Measurements from ENCODE around the gene PNPLA3.

PNPLA3 gene

GRCh38 chr22:43964314-43964857, 40.8 kb downstream of the PNPLA3 start:
- DNase-seq (ENCODE audit: low read depth, low spot score), result no peak

GRCh38 chr22:43967069-43967468, 43.5 kb downstream of the PNPLA3 start:
- DNase-seq (ENCODE audit: low read depth, low spot score), result no peak

GRCh38 chr22:43968614-43969013, 45.0 kb downstream of the PNPLA3 start:
- DNase-seq (ENCODE audit: low read depth, low spot score), result no peak

GRCh38 chr22:43969021-43969878, 45.6 kb downstream of the PNPLA3 start:
- DNase-seq (ENCODE audit: low read depth, low spot score), result no peak

GRCh38 chr22:43969989-43970755, 46.6 kb downstream of the PNPLA3 start:
- no peak for DNase-seq (ENCODE audit: low read depth, low spot score)

GRCh38 chr22:43971112-43971511, 47.5 kb downstream of the PNPLA3 start:
- DNase-seq (ENCODE audit: low read depth, low spot score), result no peak

GRCh38 chr22:43972931-43973462, 49.4 kb downstream of the PNPLA3 start:
- DNase-seq (ENCODE audit: low read depth, low spot score), result no peak

GRCh38 chr22:43974028-43974545, 50.5 kb downstream of the PNPLA3 start:
- DNase-seq (ENCODE audit: low read depth, low spot score), result no peak

GRCh38 chr22:43975041-43975440, 51.4 kb downstream of the PNPLA3 start:
- DNase-seq (ENCODE audit: low read depth, low spot score), result no peak

GRCh38 chr22:43976861-43977795, 53.5 kb downstream of the PNPLA3 start:
- DNase-seq (ENCODE audit: low read depth, low spot score), result no peak

- no peak for DNase-seq (ENCODE audit: low read depth, low spot score)
Measured at GRCh38 chr22:43978558-43978957, 55.0 kb downstream of the PNPLA3 start.

- DNase-seq (ENCODE audit: low read depth, low spot score), result no peak
Measured at GRCh38 chr22:43980579-43980978, 57.0 kb downstream of the PNPLA3 start.

- DNase-seq (ENCODE audit: low read depth, low spot score), result no peak
Measured at GRCh38 chr22:43980996-43981395, 57.4 kb downstream of the PNPLA3 start.

GRCh38 chr22:43983808-43984207, 60.2 kb downstream of the PNPLA3 start:
- DNase-seq (ENCODE audit: low read depth, low spot score), result no peak

- no peak for DNase-seq (ENCODE audit: low read depth, low spot score)
Measured at GRCh38 chr22:43985532-43985931, 61.9 kb downstream of the PNPLA3 start.

GRCh38 chr22:43988116-43988820, 64.7 kb downstream of the PNPLA3 start:
- DNase-seq (ENCODE audit: low read depth, low spot score), result no peak

GRCh38 chr22:43988960-43989359, 65.4 kb downstream of the PNPLA3 start:
- no peak for DNase-seq (ENCODE audit: low read depth, low spot score)

- no peak for DNase-seq (ENCODE audit: low read depth, low spot score)
Measured at GRCh38 chr22:43990044-43990443, 66.4 kb downstream of the PNPLA3 start.

GRCh38 chr22:43991316-43992020, 67.9 kb downstream of the PNPLA3 start:
- DNase-seq (ENCODE audit: low read depth, low spot score), result no peak

All from smooth muscle cell of the brain vasculature (primary cell).